ENCODE measurements around the gene TEX53.

DNA sequence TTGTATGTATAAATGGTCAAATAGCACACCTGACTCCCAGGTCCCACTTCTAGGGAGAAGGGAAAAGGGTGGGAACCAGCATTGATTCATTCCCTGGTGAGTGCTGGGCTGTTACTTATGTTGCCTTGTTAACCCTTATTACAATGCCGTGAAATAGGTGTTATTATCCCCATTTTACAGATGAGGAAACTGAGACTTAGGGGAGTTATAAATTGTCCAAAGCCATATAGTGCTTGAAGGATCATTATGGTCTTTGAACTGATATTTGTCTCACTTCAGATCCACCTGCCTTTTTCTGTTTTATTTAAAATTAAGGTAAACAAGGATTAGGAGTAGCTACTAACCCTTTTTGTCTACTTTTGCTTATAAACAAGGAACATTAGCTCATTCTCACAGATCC, 30.1 kb downstream of the TEX53 start:
- TF ChIP-seq POLR2A (IDR thresholded peaks at IDR 0.05; ENCODE audit: low read depth, low read length) (no peak), POLR2AphosphoS5 (IDR thresholded peaks at IDR 0.05; ENCODE audit: low read depth, low read length) (no peak), TAF1 (IDR thresholded peaks at IDR 0.05; ENCODE audit: low read depth, low read length) (no peak), PAX5 (IDR thresholded peaks at IDR 0.05; ENCODE audit: insufficient read depth, low read length, severe bottlenecking) (no peak), SPI1 (IDR thresholded peaks at IDR 0.05; ENCODE audit: low read depth, low read length) (no peak), POU2F2 (IDR thresholded peaks at IDR 0.05; ENCODE audit: low read depth, low read length) (no peak)

Data from GM12891 (cell line).